NCI-H2227 (cell line): ENCODE measurements around the gene RER1.

ENCODE experiments used
- DNase-seq: peaks from one replicate; lab custom pipeline; 2025; ENCODE audit not compliant: unreplicated experiment; lab: John Stamatoyannopoulos, UW

Gene RER1

GRCh38 chr1:2388004-2388913, 3.4 kb upstream of the RER1 start:
- no peak for DNase-seq

GRCh38 chr1:2389644-2390043, 2.0 kb upstream of the RER1 start:
- DNase-seq, result no peak

- DNase-seq, result no peak
Measured at GRCh38 chr1:2391931-2392509, 379 bp downstream of the RER1 start.

- no peak for DNase-seq
Measured at GRCh38 chr1:2392686-2393085, 1.0 kb downstream of the RER1 start.

- no peak for DNase-seq
Measured at GRCh38 chr1:2393471-2393877, 1.8 kb downstream of the RER1 start.

- DNase-seq, result no peak
Measured at GRCh38 chr1:2394220-2394619, 2.6 kb downstream of the RER1 start.

GRCh38 chr1:2394761-2395160, 3.1 kb downstream of the RER1 start:
- DNase-seq, result no peak

- DNase-seq, result no peak
Measured at GRCh38 chr1:2395245-2395644, 3.6 kb downstream of the RER1 start.

GRCh38 chr1:2396059-2396458, 4.4 kb downstream of the RER1 start:
- no peak for DNase-seq

- no peak for DNase-seq
Measured at GRCh38 chr1:2396476-2396875, 4.8 kb downstream of the RER1 start.

GRCh38 chr1:2397007-2397679, 5.5 kb downstream of the RER1 start:
- no peak for DNase-seq

GRCh38 chr1:2398871-2399270, 7.2 kb downstream of the RER1 start:
- no peak for DNase-seq

- DNase-seq, result no peak
Measured at GRCh38 chr1:2399890-2400575, 8.4 kb downstream of the RER1 start.

GRCh38 chr1:2400576-2400909, 8.9 kb downstream of the RER1 start:
- DNase-seq, result no peak

- no peak for DNase-seq
Measured at GRCh38 chr1:2400950-2401649, 9.5 kb downstream of the RER1 start.

- DNase-seq, result no peak
Measured at GRCh38 chr1:2402420-2402819, 10.8 kb downstream of the RER1 start.

GRCh38 chr1:2403273-2403672, 11.6 kb downstream of the RER1 start:
- DNase-seq, result no peak

GRCh38 chr1:2404142-2404889, 12.7 kb downstream of the RER1 start:
- no peak for DNase-seq

GRCh38 chr1:2404890-2405511, 13.4 kb downstream of the RER1 start:
- DNase-seq, result no peak
